Suprapubic skin (tissue), 3 donors: Measurements from ENCODE around the gene RIOK1.

Experiments used
- CTCF ChIP-seq, 2 donors: fragments of 200-600 bp in 1 of 2; fragments of 450-650 bp in 1 of 2; sonication (generic) in 1 of 2; IDR thresholded peaks; one replicate each; pipeline ENCODE4 v1.5.1; 2016 to 2019; ENCODE audit warnings: antibody characterized with exemption in 2 of 2, mild to moderate bottlenecking in 1 of 2, moderate library complexity in 1 of 2
- EP300 ChIP-seq: sonication (generic); formaldehyde crosslinking; IDR thresholded peaks from one replicate; pipeline ENCODE4 v1.6.1; 2017; ENCODE audit warnings: antibody characterized with exemption
- POLR2A ChIP-seq, 2 donors: fragments of 450-650 bp; IDR thresholded peaks; one replicate each; pipeline ENCODE4 v1.6.1; 2017; ENCODE audit warnings: antibody characterized with exemption in 2 of 2, mild to moderate bottlenecking in 2 of 2, moderate library complexity in 2 of 2

GRCh38 chr6:7446619-7447325 lies 57.2 kb downstream of the RIOK1 start:
- no peak for TF ChIP-seq CTCF (IDR thresholded peaks at IDR 0.05)
- TF ChIP-seq POLR2A (IDR thresholded peaks at IDR 0.05), result no peak
- no peak for TF ChIP-seq EP300
